Daoy (cell line): ENCODE results near the gene TTLL6. TPM values are rescaled to one million over a fixed set of nuclear protein-coding genes. Genes with fewer than 3 reads are reported as not detected.

Experiments
- DNase-seq: peaks from one replicate; pipeline ENCODE4 v3.0.0-alpha.2; 2015; ENCODE audit warnings: low read depth
- total RNA-seq: library from RNA; depleted of rRNA; stranded (reverse); fragments of >200 nt; shearing (Covaris generic); gene quantifications from 2 replicates; pipeline ENCODE4 v1.2.3, GENCODE V29; 2014

Gene TTLL6
- total RNA-seq, 1 experiment from 2014 or later, result not detected

DNA sequence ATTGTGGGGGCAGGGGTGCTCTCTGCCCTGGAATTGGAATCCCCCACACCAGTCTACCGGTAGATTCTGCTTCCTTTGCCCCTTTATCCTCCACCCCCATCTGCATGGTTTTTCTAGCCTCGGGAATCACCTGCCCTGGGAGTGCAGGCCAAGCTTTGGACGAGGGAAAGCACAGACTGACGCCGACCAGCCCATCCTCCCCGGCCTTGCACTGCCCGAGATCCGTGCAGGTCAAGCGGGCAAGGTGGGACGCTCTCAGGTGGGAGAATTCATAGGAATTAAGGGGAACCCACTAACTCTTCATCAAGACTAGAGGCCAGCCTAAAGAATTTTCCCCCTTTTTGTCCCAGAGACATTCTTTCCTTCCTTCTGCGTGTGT lies 78.6 kb downstream of the TTLL6 start:
- no peak for DNase-seq

DNA sequence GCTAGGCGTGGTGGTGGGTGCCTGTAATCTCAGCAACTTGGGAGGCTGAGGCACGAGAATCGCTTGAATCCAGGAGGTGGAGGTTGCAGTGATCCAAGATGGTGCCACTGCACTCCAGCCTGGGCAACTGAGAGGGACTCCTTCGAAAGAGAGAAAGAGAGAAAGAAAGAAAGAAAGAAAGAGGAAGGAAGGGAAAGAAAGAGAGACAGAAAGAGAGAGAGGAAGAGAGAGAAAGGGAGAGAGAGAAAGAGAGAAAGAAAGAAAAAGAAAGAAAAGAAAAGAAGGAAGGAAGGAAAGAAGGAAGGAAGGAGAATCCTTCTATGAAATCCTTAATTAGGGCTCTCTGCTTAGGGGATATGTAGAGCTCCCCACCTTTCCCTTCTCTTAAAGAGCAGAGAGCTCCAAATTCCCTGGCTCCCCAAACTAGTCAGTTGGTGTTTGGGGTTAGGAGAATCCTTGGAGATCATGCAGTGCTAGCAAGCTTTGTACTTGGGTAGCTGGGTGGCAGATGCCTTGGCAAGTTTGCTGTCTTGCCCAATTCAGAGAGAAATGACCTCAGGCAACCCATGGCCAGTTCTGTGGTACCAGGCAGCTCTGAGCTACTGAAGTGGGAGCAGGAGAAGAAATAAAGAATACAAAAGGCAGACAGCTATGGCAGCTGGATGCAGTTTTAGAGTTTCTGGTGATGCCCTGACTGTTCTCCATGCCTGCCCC lies 79.5 kb downstream of the TTLL6 start:
- DNase-seq, result no peak

DNA sequence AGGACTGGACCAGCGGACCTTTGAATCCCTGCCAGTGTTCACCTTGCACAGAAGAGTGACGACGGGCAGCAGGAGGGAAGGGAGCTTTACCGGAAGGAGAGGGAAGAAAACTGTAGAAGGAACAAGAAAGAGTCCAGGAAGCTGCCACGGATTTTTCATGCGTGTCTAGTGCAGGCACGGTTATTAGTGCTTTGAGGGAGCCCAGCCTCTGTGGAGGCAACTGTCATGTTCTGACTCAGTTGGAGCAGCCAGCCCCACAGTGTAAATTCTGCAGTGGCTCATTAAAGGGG lies 82.0 kb downstream of the TTLL6 start:
- no peak for DNase-seq

DNA sequence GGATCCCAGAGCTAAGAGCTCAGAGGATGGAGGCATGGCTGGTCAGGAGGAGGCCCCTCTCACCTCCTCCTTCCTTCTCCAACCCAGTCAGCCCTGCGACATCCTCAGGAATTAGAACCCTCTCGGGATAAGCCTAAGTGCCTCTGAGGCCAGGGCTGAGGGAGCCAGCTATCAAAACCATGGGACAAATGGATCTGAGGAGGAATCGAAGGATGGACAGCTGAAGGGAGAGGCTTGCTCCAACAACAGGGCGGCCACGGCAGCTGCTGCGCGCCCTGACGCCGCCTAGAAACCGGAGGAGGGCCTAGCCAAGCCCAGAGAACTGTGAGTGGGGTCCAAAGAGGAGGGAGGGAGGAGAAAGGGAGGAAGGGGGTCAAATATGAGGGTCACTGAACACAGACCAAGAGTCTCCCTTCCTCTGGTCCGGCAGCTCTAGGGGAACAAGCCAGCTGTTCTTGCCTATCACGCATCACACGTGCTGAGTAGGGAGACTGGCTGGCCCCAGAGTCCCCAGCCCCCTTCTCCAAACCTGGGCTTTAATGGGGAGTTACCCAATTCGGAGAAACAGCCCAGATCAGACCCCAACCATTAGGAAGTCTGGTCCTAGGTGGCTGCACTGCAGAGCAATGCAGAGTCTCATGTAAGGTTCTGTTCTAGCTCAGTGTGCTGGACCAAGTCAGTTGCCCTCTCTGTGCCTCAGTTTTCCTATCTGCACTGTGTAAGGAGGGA lies 82.5 kb downstream of the TTLL6 start:
- no peak for DNase-seq

DNA sequence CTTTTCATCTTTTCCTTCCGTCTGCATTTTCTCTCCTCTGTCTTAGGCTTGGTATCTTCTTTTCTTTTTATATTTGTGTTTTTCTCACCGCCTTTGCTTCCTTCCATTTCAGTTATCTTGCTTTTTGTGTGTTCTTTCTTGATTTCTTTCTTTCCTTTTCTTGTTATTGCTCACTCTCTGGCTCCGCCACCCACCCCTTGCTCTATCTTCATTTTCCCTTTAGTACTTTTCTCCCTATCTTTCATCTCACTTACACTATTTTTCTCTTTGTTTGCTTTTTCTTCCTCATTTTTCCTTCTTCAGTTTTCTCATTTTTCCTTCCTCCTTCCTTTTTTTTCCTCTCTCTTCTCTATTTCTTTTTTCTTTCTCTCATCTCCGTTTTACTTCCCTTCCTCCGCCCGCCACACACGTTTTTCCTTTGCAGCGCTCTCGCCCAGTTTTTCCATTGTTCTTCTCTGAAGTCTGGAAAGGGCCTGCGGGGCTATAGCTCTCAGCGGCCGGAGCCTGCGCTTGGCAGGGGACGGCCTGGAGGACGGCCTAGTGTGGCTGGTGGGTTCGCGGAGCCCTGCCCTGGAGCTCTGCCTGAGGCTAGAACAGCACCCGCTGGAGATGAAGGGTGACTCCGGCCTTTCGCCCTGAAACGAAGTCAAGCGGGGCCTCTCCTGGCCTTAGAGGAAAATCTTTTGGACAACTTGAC lies 83.2 kb downstream of the TTLL6 start:
- DNase-seq, result no peak

DNA sequence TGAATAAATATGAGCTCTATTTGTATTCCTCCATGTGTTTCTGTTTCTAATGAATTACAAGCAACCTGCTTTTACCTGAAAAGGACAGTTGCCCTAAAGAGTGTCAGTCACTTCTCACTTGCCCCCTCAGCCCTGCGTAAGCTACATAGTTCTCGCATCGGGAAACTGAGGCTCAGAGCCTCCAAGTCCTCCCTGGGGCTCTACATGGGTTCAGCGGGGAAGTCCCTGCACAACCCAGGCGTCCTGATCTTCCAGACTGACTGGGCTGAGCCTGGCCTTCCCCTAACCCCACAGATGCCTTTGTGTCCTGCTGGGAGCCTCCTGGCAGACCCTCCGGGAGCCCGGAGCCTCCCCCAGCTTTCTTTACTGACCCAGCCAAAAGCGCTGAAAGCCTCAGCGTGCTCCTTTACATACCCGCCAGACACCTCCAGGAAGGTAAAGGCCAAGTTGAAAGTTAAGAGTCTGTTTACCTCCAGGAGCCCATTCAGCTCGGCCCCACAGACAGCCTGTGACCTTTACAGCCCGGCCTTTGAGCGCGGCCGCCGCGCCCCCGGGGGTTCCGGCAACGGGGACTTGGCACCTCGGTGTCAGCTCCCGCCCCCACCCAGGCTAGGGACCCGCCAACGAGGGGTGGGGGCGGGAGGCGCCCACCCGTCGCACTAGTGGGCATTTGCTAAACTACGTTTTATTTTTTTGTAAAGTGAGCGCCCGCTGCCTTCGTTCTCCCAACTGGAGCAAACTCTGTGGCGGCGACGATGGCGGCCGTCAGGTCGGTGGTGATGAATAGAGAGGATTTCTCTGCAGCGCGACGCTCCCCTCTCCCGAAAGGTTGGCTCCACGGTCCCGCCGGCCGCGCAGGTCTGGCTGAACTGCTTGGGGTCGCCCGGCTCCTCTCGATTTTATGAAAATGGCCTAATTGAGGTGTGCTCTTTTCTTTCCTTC lies 84.1 kb downstream of the TTLL6 start:
- DNase-seq, result no peak

DNA sequence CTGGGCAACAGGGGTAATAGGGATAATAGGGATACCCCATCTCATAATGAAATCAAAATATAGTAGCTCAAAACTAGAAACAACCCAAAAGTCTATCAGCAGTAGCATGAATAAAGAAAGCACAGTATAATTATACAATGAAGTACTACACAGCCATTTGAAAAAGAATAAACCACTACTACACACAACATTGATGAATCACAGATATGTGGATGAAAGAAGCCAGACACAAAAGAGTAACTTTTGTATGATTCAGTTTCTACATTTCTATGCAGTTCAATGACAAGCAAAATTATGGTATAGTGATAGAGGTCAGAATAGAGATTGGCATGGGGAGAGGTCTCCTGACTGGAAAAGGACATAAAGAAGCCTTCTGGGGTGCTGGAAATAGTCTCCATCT lies 85.7 kb downstream of the TTLL6 start:
- DNase-seq, result no peak

DNA sequence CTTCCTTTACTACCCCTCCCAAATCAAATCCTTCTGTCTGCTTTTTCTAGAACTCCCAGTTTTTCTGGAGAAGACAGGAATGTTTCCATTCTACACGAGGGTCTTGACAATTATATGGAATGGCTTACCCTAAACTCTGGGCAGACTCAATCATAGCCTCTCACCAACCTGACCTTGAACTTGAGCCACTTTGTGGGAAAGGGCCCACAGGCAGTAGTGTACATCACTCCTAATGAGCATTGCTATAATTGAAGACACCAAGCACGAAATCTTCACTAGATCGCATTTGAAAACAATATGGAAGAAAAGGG lies 86.8 kb downstream of the TTLL6 start:
- no peak for DNase-seq

DNA sequence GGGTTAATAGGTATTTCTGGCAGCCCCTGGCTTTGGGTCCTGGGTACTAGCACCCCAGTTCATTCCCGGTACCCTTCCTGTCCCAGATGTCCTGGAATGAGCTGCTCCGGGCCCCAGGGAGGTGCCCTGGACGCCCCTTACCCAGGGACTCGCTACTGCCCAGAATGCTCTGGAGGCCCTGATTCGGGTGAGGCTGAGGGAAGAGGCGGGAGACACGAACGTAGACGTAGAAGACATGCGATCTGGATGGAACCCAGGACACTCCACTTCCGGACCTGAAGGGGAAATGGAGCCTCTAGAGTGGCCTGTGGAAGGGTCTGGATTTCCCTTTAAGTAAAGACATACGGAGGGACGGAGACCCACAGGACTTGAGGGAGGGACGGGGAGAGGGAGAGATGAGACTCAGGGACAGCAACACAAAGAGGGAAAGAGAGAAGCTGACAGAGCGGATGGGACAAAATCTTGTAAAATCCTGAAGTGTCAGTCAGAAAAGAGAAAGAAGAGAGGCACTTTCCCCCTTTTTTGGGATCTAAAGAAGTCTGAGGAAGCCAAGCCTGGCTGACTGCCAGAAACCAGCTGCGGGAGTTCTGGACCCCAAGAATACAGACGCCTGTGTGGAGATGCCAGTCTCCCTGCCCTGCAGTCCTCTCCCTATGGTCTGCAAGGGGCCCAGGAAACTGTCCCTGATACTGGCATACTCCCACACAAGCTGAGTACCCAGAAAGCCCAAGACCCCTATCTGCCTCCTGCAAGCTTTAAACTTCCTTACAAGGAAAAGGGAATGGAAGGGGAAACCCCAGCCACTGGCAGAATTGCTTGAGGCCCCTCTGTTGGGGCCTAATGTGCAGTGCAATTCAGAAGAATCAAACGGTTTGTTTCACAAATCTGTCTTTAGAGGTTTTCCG lies 87.4 kb downstream of the TTLL6 start:
- DNase-seq, result no peak

DNA sequence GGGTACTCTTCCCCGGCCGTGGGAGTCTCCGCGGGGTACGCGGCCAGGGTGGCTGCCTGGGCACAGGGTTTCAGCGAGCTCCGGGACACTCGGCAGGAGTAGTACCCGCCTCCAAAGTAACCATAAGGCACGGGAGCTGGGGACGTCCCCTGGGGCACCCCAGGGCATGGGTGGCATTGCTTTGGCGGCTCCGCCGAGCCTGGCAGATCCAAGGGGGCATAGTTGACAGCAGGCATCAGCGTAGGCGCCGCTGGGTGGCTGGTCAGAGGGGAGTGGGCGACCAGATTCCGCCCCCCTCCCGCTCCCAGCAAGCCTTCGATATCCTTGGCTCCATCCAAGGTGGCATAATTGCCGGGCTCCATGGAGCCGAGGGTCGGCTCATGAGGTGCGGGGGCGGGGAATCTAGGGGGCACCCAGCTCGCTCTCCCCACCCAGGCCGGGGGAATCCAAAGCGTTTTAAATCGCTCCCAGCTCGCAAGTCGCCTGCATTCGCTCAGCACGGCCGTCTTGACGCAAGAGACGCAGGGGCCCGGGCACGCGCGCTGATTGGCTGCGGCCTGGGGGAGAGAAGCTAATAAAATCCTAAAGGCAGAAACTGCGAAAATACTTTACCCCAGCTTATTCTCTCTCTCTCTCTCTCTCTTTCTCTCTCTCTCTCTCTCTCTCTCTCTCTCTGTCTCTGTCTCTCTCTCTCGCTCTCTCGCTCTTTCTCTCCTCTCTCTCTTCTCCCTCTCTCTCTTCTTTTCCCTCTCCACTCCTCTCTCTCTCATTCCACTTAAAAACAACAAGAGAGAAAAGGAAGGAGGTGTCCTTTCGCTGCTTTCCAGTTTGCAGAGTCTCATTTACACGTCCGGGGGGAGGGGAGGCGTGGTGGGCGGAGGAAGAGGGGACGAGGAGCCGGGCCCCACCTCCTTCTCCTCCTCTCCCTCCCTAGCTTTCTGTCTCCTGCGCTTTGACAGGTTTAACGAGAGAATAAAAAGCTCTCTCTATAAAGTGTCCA lies 88.5 kb downstream of the TTLL6 start, which contains the start of gene HOXB13:
TSS of gene HOXB13 (minus strand) at position 519 of the 1,000 bp plus-strand sequence. CDS start at position 362, 157 bp downstream.
- DNase-seq, result peak; percentile 74

DNA sequence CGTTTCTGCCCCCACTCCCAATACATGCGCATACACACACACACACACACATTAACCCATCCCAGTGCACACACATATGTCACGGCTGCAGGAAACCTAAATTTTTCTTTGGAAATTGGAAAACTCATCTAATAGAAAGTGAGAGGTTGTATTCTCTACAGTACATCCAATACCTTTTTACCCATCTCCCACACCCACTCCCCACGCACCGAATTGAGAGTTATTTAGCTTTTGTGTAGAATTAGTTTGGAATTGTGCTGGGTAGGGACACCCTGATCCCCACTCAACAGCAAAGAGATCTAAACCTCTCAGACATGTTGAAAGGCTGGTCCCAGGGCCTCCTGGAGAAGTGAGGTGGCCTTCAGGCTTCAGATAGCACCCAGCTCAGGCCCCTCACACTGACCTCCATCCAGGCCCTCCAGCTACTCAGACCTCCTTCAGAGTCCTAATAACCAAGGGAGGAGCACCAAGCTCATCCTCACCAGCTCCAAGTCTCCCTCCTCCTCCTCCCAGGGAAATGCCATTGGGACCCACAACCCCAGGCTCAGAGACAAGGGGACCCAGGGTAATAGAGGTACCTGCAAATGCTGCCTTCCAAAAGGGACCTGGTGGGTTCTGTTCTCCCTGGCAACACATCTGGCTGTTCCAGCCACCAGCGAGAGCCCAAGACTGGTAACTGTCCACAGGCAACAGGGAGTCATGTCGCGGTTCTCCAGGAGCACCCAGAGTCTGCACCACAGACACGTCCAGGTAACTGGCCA lies 89.4 kb downstream of the TTLL6 start:
- no peak for DNase-seq

DNA sequence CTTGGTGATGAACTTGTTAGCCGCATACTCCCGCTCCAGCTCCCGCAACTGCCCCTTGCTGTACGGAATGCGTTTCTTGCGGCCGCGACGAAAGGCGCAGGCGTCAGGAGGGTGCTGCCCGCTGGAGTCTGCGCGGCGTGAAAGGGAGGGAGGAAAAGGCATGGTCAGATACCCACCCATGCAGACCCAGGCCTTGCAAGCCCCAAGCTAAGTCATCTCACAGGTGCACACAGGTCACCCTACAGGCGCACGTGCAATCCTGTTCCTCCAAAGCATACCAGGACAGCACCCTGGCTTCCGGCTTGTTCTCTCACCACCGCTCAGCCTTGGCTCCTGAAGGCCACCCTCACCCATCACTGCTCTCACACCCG lies 90.1 kb downstream of the TTLL6 start:
- DNase-seq, result no peak

DNA sequence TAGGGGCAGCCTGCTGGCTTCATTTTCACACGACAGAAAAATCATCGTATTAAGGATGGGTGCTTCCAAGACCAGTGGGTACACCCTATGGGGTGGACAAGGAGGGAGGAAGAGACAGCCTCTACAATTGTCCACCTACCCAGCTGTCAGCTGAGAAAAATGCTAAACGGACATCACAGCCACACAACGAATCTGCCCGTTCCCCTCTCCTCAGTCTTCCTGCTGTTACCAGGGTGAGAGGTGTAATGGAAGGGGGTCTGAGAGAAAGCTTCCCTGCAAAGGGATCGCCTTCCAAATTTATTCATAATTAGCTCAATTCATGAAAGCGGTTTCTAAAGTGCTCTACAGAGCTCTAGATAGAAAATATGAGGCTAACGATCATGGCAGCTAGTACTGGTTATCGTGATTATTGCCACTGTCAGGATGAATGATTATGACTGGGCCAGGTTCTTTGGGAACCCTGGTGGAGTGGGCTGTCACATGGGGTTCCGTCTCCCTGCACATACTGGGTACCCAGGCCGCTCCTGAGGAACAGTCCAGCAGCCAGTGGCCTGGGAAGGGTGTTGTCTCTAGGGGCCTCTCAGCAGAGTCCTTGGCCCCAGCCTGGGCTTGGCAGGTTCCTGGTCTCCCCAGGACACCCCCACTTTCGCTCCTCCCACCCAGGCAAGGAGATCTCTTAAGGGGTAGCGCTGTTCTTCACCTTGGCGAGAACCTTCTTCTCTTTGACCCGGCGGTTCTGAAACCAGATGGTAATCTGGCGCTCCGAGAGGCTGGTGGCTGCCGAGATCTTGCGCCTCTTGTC lies 90.7 kb downstream of the TTLL6 start:
- no peak for DNase-seq

DNA sequence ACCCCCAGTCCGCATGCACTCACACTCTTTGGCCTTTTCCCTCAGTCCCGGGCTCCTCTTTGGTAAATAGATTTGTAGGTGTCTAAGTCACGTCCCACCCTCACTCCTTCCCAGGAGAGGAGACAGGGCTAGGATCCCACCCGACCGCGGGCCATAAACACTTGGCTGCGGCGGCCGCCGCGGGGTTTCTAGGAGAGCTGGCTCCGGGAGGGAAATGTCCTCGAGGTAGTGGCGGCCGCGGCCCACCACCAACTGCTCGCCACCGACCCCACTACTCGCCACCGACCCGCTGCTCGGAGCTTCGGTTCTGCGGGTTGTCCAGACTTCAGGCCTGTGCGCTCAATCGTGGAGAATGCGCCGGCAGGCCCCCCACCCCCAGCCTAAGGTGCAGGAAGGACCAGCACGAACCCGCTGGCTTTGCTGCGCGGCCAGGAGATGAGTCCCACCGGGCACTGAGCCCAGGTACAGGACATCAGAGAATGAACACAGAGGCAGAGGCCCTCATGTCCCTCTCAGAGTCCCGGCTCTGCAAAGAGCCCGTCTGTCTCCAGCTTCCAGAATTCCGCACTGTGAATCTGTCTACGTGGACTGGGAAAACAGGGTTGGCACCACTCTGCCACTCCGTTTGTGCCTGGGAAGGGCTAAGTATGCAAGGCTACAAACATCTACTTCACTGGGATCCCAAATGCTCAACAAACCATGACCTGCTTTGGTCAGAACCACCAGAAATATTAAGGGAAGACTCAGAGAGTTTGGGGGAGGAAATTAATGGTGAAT lies 91.6 kb downstream of the TTLL6 start:
- DNase-seq, result no peak

DNA sequence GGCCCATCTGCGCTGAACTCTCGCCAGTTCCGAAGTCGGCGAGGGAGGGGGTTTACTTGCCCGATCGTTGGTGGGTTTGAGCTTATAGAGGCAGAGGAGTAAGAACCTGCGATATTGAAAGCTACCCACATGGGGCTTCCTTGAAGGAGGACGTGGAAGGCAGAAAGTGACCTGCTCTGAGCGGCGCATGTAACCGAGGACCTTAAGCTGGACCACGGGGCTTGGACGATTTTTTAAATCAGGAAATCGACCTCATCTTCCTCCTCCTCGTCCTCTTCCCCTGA lies 92.1 kb downstream of the TTLL6 start:
- no peak for DNase-seq

DNA sequence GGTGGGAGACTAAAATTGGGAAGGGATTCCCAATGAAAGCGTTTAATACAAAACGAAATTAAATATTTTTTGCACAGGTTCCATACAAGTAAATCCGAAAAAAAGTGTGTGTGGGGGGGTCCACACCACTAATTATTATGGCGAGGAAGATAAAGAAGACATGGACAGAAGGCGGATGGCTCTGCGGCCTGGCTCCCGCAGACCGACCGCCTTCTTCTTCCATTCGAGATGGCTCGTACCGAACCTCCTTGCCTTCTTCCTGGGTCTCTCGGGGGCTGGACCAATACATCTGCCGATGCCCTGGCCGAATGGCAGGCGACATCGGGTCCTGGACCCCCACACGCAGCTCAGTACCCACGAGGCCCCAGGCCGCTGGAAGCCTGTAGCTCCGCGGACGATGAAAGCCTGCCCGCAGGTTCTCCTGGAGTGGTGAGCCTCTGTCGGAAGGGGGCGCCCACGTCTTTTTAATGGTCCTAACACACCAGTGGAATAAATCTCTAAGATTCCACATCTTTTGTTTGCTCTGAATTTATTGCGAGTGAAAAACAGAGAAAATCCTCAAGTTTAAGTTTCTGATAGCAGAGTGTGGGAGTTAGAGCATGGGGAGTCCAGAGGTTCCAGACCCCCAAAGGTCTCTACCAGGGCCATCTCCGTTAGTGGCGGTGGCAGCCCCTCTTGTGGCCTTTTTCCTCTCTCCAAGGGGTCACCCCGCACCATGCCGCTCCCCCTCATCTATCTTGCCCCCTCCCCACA lies 92.6 kb downstream of the TTLL6 start:
- DNase-seq, result peak; percentile 67
